IMR-90 (cell line): ENCODE results near the gene ABCA4. TPM values are rescaled to one million over a fixed set of nuclear protein-coding genes. Genes with fewer than 3 reads are reported as not detected.

ENCODE experiments used
- ATAC-seq: fragments of 200-7000 bp; cut with Tn5 transposase; 2 replicates; pipeline ENCODE4 v1.9.1; 2020; ENCODE audit warnings: low read depth, mild to moderate bottlenecking, moderate library complexity
- BruUV-seq: library from RNA; stranded (reverse); fragments of 400-500 nt; replicated peaks from 2 replicates; lab custom pipeline; 2021; lab: Mats Ljungman, UMichigan
- CTCF ChIA-PET: fragments of 300-600 bp; formaldehyde crosslinking; extraction: SDS; loops from one replicate; lab custom pipeline; 2021; ENCODE audit warnings: antibody characterized with exemption; lab: Yijun Ruan, JAX
- POLR2A ChIA-PET: fragments of 300-600 bp; sonication (Branson Sonifier 250); formaldehyde crosslinking; loops from one replicate; lab custom pipeline; 2022; ENCODE audit warnings: antibody characterized with exemption; ENCODE audit not compliant: unreplicated experiment; lab: Charles Lee
- DNase-seq: peaks from one replicate; pipeline ENCODE4 v3.0.0; 2013
- H2AFZ ChIP-seq: replicated peaks from 2 replicates; pipeline ENCODE3; 2013; ENCODE audit warnings: low read length, mild to moderate bottlenecking; ENCODE audit not compliant: poor library complexity
- H2AK5ac ChIP-seq: 2 replicates; pipeline ENCODE4 v1.6.1; 2013; ENCODE audit warnings: low read depth, low read length, inconsistent platforms
- H2AK9ac ChIP-seq: replicated peaks from 2 replicates; pipeline ENCODE3; 2013; ENCODE audit warnings: mild to moderate bottlenecking, low read depth, low read length, moderate library complexity; ENCODE audit not compliant: poor library complexity
- H2BK120ac ChIP-seq: 2 replicates; pipeline ENCODE4 v1.6.1; 2013; ENCODE audit warnings: low read depth, low read length, inconsistent platforms
- H2BK15ac ChIP-seq: 3 replicates; pipeline ENCODE4 v1.6.1; 2013; ENCODE audit warnings: low read depth, low read length, inconsistent platforms
- H2BK20ac ChIP-seq: 2 replicates; pipeline ENCODE4 v1.6.1; 2013; ENCODE audit warnings: low read depth, mild to moderate bottlenecking, inconsistent platforms, low read length, moderate library complexity
- H2BK5ac ChIP-seq: 2 replicates; pipeline ENCODE4 v1.6.1; 2013; ENCODE audit warnings: mild to moderate bottlenecking, low read depth, low read length, inconsistent platforms; ENCODE audit not compliant: poor library complexity, severe bottlenecking
- H3K14ac ChIP-seq: replicated peaks from 2 replicates; pipeline ENCODE4 v1.6.1; 2013; ENCODE audit warnings: low read depth, low read length, inconsistent platforms
- H3K18ac ChIP-seq: 2 replicates; pipeline ENCODE4 v1.6.1; 2013; ENCODE audit warnings: low read depth, low read length, control low read depth
- H3K23ac ChIP-seq: 2 replicates; pipeline ENCODE4 v1.6.1; 2013; ENCODE audit warnings: low read depth, low read length, inconsistent platforms
- H3K27ac ChIP-seq: 2 replicates; pipeline ENCODE4 v1.5.1; 2013; ENCODE audit warnings: mild to moderate bottlenecking, control low read depth, low read length; ENCODE audit not compliant: insufficient read depth
- H3K27me3 ChIP-seq: 2 replicates; pipeline ENCODE4 v1.6.1; 2013; ENCODE audit warnings: low read length; ENCODE audit not compliant: control insufficient read depth, insufficient read depth
- H3K36me3 ChIP-seq: 2 replicates; pipeline ENCODE4 v1.6.1; 2013; ENCODE audit warnings: low read length, mixed read lengths; ENCODE audit not compliant: control insufficient read depth, insufficient read depth
- H3K4ac ChIP-seq: 2 replicates; pipeline ENCODE4 v1.6.1; 2013; ENCODE audit warnings: low read depth, low read length, inconsistent platforms
- H3K4me1 ChIP-seq: 2 replicates; pipeline ENCODE4 v1.6.1; 2013; ENCODE audit warnings: low read length, mixed read lengths; ENCODE audit not compliant: control insufficient read depth, insufficient read depth
- H3K4me2 ChIP-seq: 2 replicates; pipeline ENCODE4 v1.6.1; 2013; ENCODE audit warnings: low read depth, mild to moderate bottlenecking, control low read depth, low read length, moderate library complexity
- H3K4me3 ChIP-seq: 2 replicates; pipeline ENCODE4 v1.5.1; 2013; ENCODE audit warnings: low read depth, mild to moderate bottlenecking, control low read depth, low read length, moderate library complexity; ENCODE audit not compliant: insufficient read depth
- H3K56ac ChIP-seq: 2 replicates; pipeline ENCODE4 v1.6.1; 2013; ENCODE audit warnings: low read length, inconsistent platforms; ENCODE audit not compliant: insufficient read depth; ENCODE audit errors: extremely low read depth
- H3K79me1 ChIP-seq, 2 experiments: 2 replicates each; pipeline ENCODE4 v1.6.1; 2013; ENCODE audit warnings: low read length in 2 of 2, inconsistent platforms in 1 of 2, low read depth in 1 of 2
- H3K9ac ChIP-seq: 2 replicates; pipeline ENCODE4 v1.6.1; 2013; ENCODE audit warnings: low read depth, low read length, control low read depth
- H3K9me1 ChIP-seq: 2 replicates; pipeline ENCODE4 v1.6.1; 2013; ENCODE audit warnings: low read length, inconsistent platforms; ENCODE audit not compliant: insufficient read depth
- H3K9me3 ChIP-seq: 2 replicates; pipeline ENCODE4 v1.6.1; 2013; ENCODE audit warnings: low read length; ENCODE audit not compliant: control insufficient read depth, insufficient read depth
- H4K20me1 ChIP-seq: 2 replicates; pipeline ENCODE4 v1.6.1; 2013; ENCODE audit warnings: low read length, inconsistent platforms; ENCODE audit not compliant: insufficient read depth
- H4K5ac ChIP-seq: 2 replicates; pipeline ENCODE4 v1.6.1; 2013; ENCODE audit warnings: mild to moderate bottlenecking, low read depth, low read length, control low read depth
- H4K8ac ChIP-seq, 2 experiments: 2 replicates each; pipeline ENCODE4 v1.6.1; 2013; ENCODE audit warnings: low read depth in 2 of 2, low read length in 2 of 2, control low read depth in 1 of 2, inconsistent platforms in 1 of 2
- H4K91ac ChIP-seq: 2 replicates; pipeline ENCODE4 v1.6.1; 2013; ENCODE audit warnings: low read depth, low read length, inconsistent platforms; ENCODE audit not compliant: insufficient read depth
- CEBPB ChIP-seq: IDR thresholded peaks from 2 replicates; pipeline ENCODE4 v1.6.1; 2012; ENCODE audit warnings: low read depth, low read length, improper control_type of control experiment
- CHD1 ChIP-seq: IDR thresholded peaks from 2 replicates; pipeline ENCODE4 v1.6.1; 2012; ENCODE audit warnings: low read depth, low read length, improper control_type of control experiment
- MAFK ChIP-seq: IDR thresholded peaks from 2 replicates; pipeline ENCODE4 v1.6.1; 2012; ENCODE audit warnings: low read depth, low read length, improper control_type of control experiment
- MAZ ChIP-seq: IDR thresholded peaks from 2 replicates; pipeline ENCODE4 v1.6.1; 2012; ENCODE audit warnings: low read depth, mild to moderate bottlenecking, low read length, improper control_type of control experiment, moderate library complexity, borderline replicate concordance
- MXI1 ChIP-seq: IDR thresholded peaks from 2 replicates; pipeline ENCODE4 v1.6.1; 2012; ENCODE audit warnings: low read depth, mild to moderate bottlenecking, low read length, moderate library complexity, borderline replicate concordance
- NFE2L2 ChIP-seq: fragments of 150-350 bp; IDR thresholded peaks from 2 replicates; pipeline ENCODE4 v1.6.1; 2016; ENCODE audit warnings: low read depth, mild to moderate bottlenecking, low read length
- POLR2A ChIP-seq: IDR thresholded peaks from 2 replicates; pipeline ENCODE4 v1.6.1; 2012; ENCODE audit warnings: mild to moderate bottlenecking, low read depth, low read length
- RAD21 ChIP-seq: IDR thresholded peaks from 2 replicates; pipeline ENCODE4 v1.6.1; 2012; ENCODE audit warnings: low read length, improper control_type of control experiment
- RCOR1 ChIP-seq: IDR thresholded peaks from 2 replicates; pipeline ENCODE4 v1.6.1; 2012; ENCODE audit warnings: mild to moderate bottlenecking, low read length, improper control_type of control experiment; ENCODE audit not compliant: insufficient replicate concordance
- RFX5 ChIP-seq: IDR thresholded peaks from 2 replicates; pipeline ENCODE4 v1.8.0; 2012; ENCODE audit warnings: low read depth, mild to moderate bottlenecking, low read length, moderate library complexity
- SMC3 ChIP-seq: fragments of 150-350 bp; IDR thresholded peaks from 2 replicates; pipeline ENCODE4 v1.6.1; 2016; ENCODE audit warnings: low read depth, mild to moderate bottlenecking, antibody characterized with exemption, low read length, moderate library complexity
- WGBS, 2 experiments: methylation state at CpG; one replicate each; pipeline versions ENCODE4 v1.1.5 to v1.1.7; 2013; ENCODE audit warnings: missing lambda C conversion rate in 2 of 2; ENCODE audit not compliant: insufficient read length in 1 of 2; ENCODE audit errors: extremely low coverage in 2 of 2; 5-methylcytosine and 5-hydroxymethylcytosine counted together
- dilution Hi-C: fragments of 300-500 bp; cut with HindIII; formaldehyde crosslinking; loops from one replicate; pipeline ENCODE4 v1.14.3; 2018; ENCODE audit warnings: low sequenced_read_pairs; ENCODE audit not compliant: unreplicated experiment
- in situ Hi-C: fragments of 300-500 bp; cut with MboI; formaldehyde crosslinking; loops from 3 replicates; pipeline ENCODE4 v1.14.3; 2019; ENCODE audit warnings: low sequenced_read_pairs, inconsistent platforms, mixed read lengths
- intact Hi-C: fragments of 100-400 bp; cut with micrococcal nuclease; formaldehyde crosslinking; loops from 2 replicates; pipeline ENCODE4 v1.10.0; 2022
- polyA plus RNA-seq, 3 experiments: library from polyadenylated mRNA; depleted of rRNA; stranded (reverse); fragments of >200 nt; gene quantifications; 2 replicates each; pipeline ENCODE4 v1.2.3, GENCODE V29; 2012; ENCODE audit warnings: low replicate concordance in 1 of 3
- total RNA-seq: library from RNA; depleted of rRNA; stranded (reverse); fragments of >200 nt; gene quantifications from 2 replicates; pipeline ENCODE4 v1.2.3, GENCODE V29; 2012
- TF ChIP-seq, protein P1 (sequence below): fragments of 150-350 bp; IDR thresholded peaks from 2 replicates; pipeline ENCODE4 v1.6.1; 2016; ENCODE audit warnings: low read depth, mild to moderate bottlenecking, low read length, moderate library complexity, borderline replicate concordance
- TF ChIP-seq, protein P2 (sequence below): fragments of 150-350 bp; IDR thresholded peaks from 2 replicates; pipeline ENCODE4 v1.6.1; 2017; ENCODE audit warnings: mild to moderate bottlenecking, antibody characterized with exemption, low read length, low read depth

ABCA4 gene
- total and polyA plus RNA-seq, 2 of the 4 experiments (the other 2 are of a cell fraction): under 0.01 to 0.36 TPM

- Histone ChIP-seq H2AK5ac (no peak overlapping the region), H3K9me1 (no peaks in the 10 kb centered on the region), H3K4me2 (no peak overlapping the region), H3K4ac (no peak overlapping the region), H4K8ac (no peak overlapping the region), H3K56ac (no peak overlapping the region), H3K9ac (no peak overlapping the region), H3K4me1 (peaks cover 2% of the 10 kb centered on the region), H2AFZ (no peak overlapping the region), H3K79me1 (no peaks in the 10 kb centered on the region), H2BK120ac (no peak overlapping the region), H4K20me1 (no peaks in the 10 kb centered on the region), H3K4me3 (no peak overlapping the region), H3K36me3 (no peaks in the 10 kb centered on the region), H3K27me3 (peaks cover 5% of the 10 kb centered on the region), H4K91ac (no peak overlapping the region), H3K27ac (no peak overlapping the region), H2BK5ac (no peak overlapping the region), H3K9me3 (no peaks in the 10 kb centered on the region), H3K23ac (no peak overlapping the region), H2BK20ac (no peak overlapping the region), H2AK9ac (no peak overlapping the region), H4K5ac (no peak overlapping the region), H3K14ac (no peak overlapping the region), H3K18ac (no peak overlapping the region), H2BK15ac (no peak overlapping the region)
- ChIA-PET CTCF (interaction anchor here (0.6 to 0.8 kb wide), 3 partner anchors 38 to 675 kb away, joined by 3 read pairs; partner anchors contain the start of gene ARHGAP29), POLR2A (no interaction called here)
- WGBS, 2 experiments: 80% methylated on average over 1 of the region's 6 CpGs; no CpG with 5 or more reads in 1 of the 2 experiments
- no TSS peak for BruUV-seq
- no peak for ATAC-seq
- TF ChIP-seq, protein P1, sequence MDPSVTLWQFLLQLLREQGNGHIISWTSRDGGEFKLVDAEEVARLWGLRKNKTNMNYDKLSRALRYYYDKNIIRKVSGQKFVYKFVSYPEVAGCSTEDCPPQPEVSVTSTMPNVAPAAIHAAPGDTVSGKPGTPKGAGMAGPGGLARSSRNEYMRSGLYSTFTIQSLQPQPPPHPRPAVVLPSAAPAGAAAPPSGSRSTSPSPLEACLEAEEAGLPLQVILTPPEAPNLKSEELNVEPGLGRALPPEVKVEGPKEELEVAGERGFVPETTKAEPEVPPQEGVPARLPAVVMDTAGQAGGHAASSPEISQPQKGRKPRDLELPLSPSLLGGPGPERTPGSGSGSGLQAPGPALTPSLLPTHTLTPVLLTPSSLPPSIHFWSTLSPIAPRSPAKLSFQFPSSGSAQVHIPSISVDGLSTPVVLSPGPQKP: no peak
- TF ChIP-seq RCOR1 (no peak), MAFK (no peak), SMC3 (no peak), MAZ (no peak), CEBPB (no peak), RFX5 (no peak), CHD1 (no peak), RAD21 (no peak), POLR2A (no peak), MXI1 (no peak), NFE2L2 (no peak)
- TF ChIP-seq, protein P2, sequence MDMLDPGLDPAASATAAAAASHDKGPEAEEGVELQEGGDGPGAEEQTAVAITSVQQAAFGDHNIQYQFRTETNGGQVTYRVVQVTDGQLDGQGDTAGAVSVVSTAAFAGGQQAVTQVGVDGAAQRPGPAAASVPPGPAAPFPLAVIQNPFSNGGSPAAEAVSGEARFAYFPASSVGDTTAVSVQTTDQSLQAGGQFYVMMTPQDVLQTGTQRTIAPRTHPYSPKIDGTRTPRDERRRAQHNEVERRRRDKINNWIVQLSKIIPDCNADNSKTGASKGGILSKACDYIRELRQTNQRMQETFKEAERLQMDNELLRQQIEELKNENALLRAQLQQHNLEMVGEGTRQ: no peak
- dilution Hi-C loops: no loop called here
- DNase-seq: no peak
- in situ Hi-C loops: no loop called here
- intact Hi-C loops: no loop called here
Observed at GRCh38 chr1:94084547-94084946, 36.4 kb downstream of the ABCA4 start.
